A549 (cell line): Measurements from ENCODE around the gene ASCL2. TPM values are rescaled to one million over a fixed set of nuclear protein-coding genes. Genes with fewer than 3 reads are reported as not detected.

Source experiments
- ATAC-seq, 2 experiments: fragments of 200-7000 bp in 1 of 2; fragments of >200 bp in 1 of 2; cut with Nextera tagmentation in 1 of 2; cut with Tn5 transposase in 1 of 2; 3 replicates each; pipeline versions ENCODE4 v1.8.0 to v1.9.1; 2018 to 2020; ENCODE audit warnings: mild to moderate bottlenecking in 1 of 2, moderate library complexity in 1 of 2
- CTCF ChIA-PET: fragments of 300-600 bp; sonication (Branson Sonifier 250); formaldehyde crosslinking; extraction: SDS; loops from one replicate; lab custom pipeline; 2021; ENCODE audit warnings: antibody characterized with exemption, inconsistent platforms; lab: Yijun Ruan, JAX
- POLR2A ChIA-PET: fragments of 350-600 bp; formaldehyde crosslinking; extraction: SDS; loops from one replicate; lab custom pipeline; 2021; ENCODE audit warnings: antibody characterized with exemption, inconsistent platforms; lab: Yijun Ruan, JAX
- DNase-seq, 2 experiments: peaks; one replicate each; pipeline versions ENCODE4 v3.0.0 to v3.0.0-alpha.2; 2011 to 2016; ENCODE audit warnings: low read depth in 1 of 2, low spot score in 1 of 2
- FAIRE-seq: peaks from 2 replicates; lab custom pipeline; 2011; peaks lifted over from hg19 to GRCh38; lab: Jason Lieb, UNC
- H3K27ac ChIP-seq, 2 experiments: fragments of >200 bp; sonication (Bioruptor Twin); formaldehyde crosslinking; 3 replicates each; pipeline ENCODE4 v1.5.1; 2016 to 2017
- H3K4me1 ChIP-seq: fragments of >200 bp; sonication (Bioruptor Twin); formaldehyde crosslinking; 3 replicates; pipeline ENCODE4 v1.6.1; 2016
- H3K4me2 ChIP-seq: fragments of >200 bp; sonication (Bioruptor Twin); formaldehyde crosslinking; 3 replicates; pipeline ENCODE4 v1.6.1; 2016
- H3K4me3 ChIP-seq: fragments of >200 bp; sonication (Bioruptor Twin); formaldehyde crosslinking; 3 replicates; pipeline ENCODE4 v1.5.1; 2016
- H3K9me3 ChIP-seq: fragments of >200 bp; sonication (Bioruptor Twin); formaldehyde crosslinking; 3 replicates; pipeline ENCODE4 v1.6.1; 2016
- EHF ChIP-seq: fragments of 250-450 bp; sonication (Bioruptor Pico); IDR thresholded peaks from 2 replicates; pipeline ENCODE4 v1.5.0; 2020; ENCODE audit warnings: mild to moderate bottlenecking
- EP300 ChIP-seq, 2 experiments: fragments of >200 bp; sonication (Bioruptor Twin); formaldehyde crosslinking; IDR thresholded peaks; 2 replicates in 1 of 2; 3 replicates in 1 of 2; pipeline ENCODE4 v1.6.1; 2016 to 2017
- ESRRA ChIP-seq: fragments of 150-350 bp; IDR thresholded peaks from 2 replicates; pipeline ENCODE4 v1.6.1; 2014; ENCODE audit warnings: mild to moderate bottlenecking, low read length, borderline replicate concordance
- FOSB ChIP-seq: fragments of 250-450 bp; sonication (Bioruptor Pico); IDR thresholded peaks from 2 replicates; pipeline ENCODE4 v1.5.0; 2020; ENCODE audit warnings: mild to moderate bottlenecking, moderate library complexity
- FOSL2 ChIP-seq, 2 experiments: fragments of 450-650 bp in 1 of 2; fragments of >200 bp in 1 of 2; sonication (Bioruptor Twin) in 1 of 2; formaldehyde crosslinking; IDR thresholded peaks; 2 replicates each; pipeline versions ENCODE4 v1.5.0 to v1.6.1; 2016 to 2020; ENCODE audit warnings: mild to moderate bottlenecking in 1 of 2, moderate library complexity in 1 of 2
- GATA3 ChIP-seq: IDR thresholded peaks from 2 replicates; pipeline ENCODE4 v1.6.1; 2012; ENCODE audit warnings: borderline replicate concordance
- JUNB ChIP-seq: fragments of >200 bp; sonication (Bioruptor Twin); formaldehyde crosslinking; IDR thresholded peaks from 2 replicates; pipeline ENCODE4 v1.6.1; 2016
- KDM5A ChIP-seq: fragments of 200-600 bp; sonication (generic); IDR thresholded peaks from 2 replicates; pipeline ENCODE4 v1.6.1; 2016; ENCODE audit warnings: antibody characterized with exemption, mild to moderate bottlenecking
- MAZ ChIP-seq: fragments of 150-350 bp; IDR thresholded peaks from 2 replicates; pipeline ENCODE4 v1.6.1; 2014; ENCODE audit warnings: antibody characterized with exemption, low read depth, low read length, borderline replicate concordance
- NFE2L2 ChIP-seq: fragments of 150-350 bp; conservative IDR thresholded peaks from 2 replicates; pipeline ENCODE4 v1.6.1; 2014; ENCODE audit warnings: low read length
- NPAS2 ChIP-seq: fragments of 250-450 bp; sonication (Bioruptor Pico); IDR thresholded peaks from 2 replicates; pipeline ENCODE4 v1.8.0; 2022; ENCODE audit warnings: mild to moderate bottlenecking, moderate library complexity, borderline replicate concordance
- NR3C1 ChIP-seq: fragments of >200 bp; sonication (Bioruptor Twin); formaldehyde crosslinking; IDR thresholded peaks from 3 replicates; pipeline ENCODE4 v1.6.1; 2017
- RCOR1 ChIP-seq: fragments of 150-350 bp; IDR thresholded peaks from 2 replicates; pipeline ENCODE4 v1.6.1; 2014; ENCODE audit warnings: antibody characterized with exemption, low read length, low read depth
- TP53 ChIP-seq: fragments of 250-450 bp; sonication (Bioruptor Pico); IDR thresholded peaks from 2 replicates; pipeline ENCODE4 v1.5.0; 2021; ENCODE audit warnings: mild to moderate bottlenecking, moderate library complexity
- ZSCAN20 ChIP-seq: fragments of 250-450 bp; sonication (Bioruptor Pico); IDR thresholded peaks from 2 replicates; pipeline ENCODE4 v1.8.0; 2022; ENCODE audit warnings: mild to moderate bottlenecking, moderate library complexity
- WGBS: methylation state at CpG from one replicate; pipeline ENCODE4 v1.1.6; 2017; ENCODE audit errors: missing lambda C conversion rate; 5-methylcytosine and 5-hydroxymethylcytosine counted together
- polyA plus RNA-seq, 4 experiments: library from polyadenylated mRNA; depleted of rRNA in 3 of 4; stranded (reverse); fragments of >200 nt; fragmentation: RNase III in 1 of 4; extraction: RNeasy Plus Mini Kit Qiagen cat#74134 plus additional on column Dnase treatment in 1 of 4; gene quantifications; 2 replicates in 3 of 4; 3 replicates in 1 of 4; pipeline ENCODE4 v1.2.3, GENCODE V29; 2011 to 2017
- TF ChIP-seq, protein P1 (sequence below): IDR thresholded peaks from 2 replicates; pipeline ENCODE4 v1.6.1; 2012
- TF ChIP-seq, protein P2 (sequence below): fragments of 250-450 bp; sonication (Bioruptor Pico); IDR thresholded peaks from 2 replicates; pipeline ENCODE4 v1.5.0; 2020; ENCODE audit warnings: low read depth, mild to moderate bottlenecking, moderate library complexity

The ASCL2 gene
- polyA plus RNA-seq, 2 of the 4 experiments (the other 2 are of a cell fraction): not detected

DNA sequence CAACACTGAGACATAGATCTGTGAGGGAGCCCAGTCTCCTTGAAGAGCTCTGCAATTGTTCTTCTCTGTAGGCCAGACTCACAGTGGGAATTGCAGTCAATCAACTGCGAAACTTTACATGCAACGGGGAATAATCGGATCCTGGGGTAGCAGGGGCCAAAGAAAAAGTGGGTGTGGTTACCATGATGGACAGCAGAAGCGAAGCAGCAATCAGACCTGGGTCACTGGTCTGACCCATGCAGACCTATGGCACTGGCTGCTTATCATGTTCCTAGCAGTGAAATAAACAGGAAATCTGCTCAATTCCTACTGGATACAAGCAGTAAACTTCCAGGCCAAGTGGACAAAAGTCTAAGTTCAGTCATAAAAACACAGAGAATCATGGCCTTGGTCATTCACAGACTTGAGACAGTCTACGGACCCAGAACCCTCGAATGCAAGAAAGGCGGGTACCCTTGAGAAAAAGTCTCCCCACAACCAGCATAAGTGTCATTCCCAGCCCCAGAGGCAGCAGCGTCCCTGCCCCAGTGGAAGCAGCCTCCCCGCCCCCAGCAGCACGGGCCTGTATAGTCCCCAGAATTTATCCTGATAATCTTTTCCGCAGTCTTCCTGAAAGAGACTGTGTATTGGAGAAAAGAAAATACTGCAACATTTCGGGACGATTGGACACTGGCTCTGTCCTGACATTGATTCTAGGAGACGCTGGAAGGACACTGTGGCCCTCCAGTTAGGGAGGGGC is 34.6 kb downstream of the ASCL2 start:
- ChIA-PET POLR2A (no interaction called here), CTCF (no interaction called here)
- H3K4me1 ChIP-seq: no peaks in the 10 kb centered on the region
- H3K9me3 ChIP-seq: peaks cover 7% of the 10 kb centered on the region; the same call in 1 of the 3 replicates
- whole genome bisulfite sequencing: 68% methylated on average over 14 of the region's 14 CpGs
- H3K27ac ChIP-seq: no peak overlapping the region
- H3K4me2 ChIP-seq: no peak overlapping the region
- FAIRE-seq (no peak), ATAC-seq (no peak), DNase-seq (no peak)
- no peak overlapping the region for H3K4me3 ChIP-seq
- TF ChIP-seq NFE2L2 (no peak), MAZ (no peak), EP300 (IDR thresholded peaks at IDR 0.05) (no peak)

DNA sequence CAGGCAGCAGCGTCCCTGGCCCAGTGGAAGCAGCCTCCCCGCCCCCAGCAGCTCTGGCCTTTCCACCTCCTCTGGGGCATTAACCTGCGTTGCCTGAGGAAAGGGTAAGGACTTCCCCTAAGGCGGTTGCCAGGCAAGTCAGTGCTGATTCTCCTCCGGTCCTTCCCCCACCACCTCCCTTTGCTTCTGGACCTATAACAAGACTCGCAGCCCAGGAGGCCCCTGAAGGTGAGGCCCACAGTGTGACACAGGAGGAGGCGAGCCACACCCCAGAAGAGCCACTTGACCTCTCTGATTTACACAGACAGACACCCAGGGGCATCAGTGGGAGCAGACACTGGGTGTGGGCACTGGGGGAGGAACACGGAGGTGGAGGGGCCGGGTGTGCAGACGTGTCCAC is 35.4 kb downstream of the ASCL2 start:
- no peak for ATAC-seq
- CTCF ChIA-PET: no interaction called here

DNA sequence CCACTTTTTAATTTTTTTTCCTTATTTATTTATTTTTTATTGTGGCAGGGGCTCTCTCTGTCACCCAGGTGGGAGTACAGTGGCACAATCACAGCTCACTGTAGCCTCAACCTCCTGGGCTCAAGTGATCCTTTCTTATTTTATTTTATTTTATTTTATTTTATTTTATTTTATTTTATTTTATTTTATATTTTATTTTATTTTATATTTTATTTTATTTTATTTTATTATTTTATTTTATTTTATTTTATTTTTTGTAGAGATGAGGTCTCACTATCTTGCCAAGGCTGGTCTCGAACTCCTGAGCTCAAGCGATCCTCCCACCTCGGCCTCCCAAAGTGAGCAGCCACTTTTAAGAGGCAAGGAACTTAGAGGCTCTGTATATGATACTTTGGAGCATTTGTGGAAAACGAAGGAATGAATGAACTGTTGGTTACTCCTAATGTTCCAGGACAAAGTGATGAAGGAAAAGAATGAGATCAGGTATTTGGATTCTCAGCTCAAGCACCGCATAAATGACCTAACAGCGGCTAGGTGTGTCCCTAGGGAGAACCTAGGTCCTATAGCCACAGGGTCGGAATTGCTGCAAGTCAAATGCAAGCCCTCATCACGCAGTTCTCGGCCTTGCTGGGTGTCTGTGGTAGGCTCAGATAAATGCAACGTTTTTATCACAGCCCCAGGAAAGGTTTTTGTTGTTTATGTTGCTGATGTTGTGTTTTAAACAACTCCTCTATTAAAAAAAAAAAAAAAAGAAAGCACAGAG is 36.5 kb downstream of the ASCL2 start:
- Histone ChIP-seq H3K9me3 (peaks cover 20% of the 10 kb centered on the region; the same call in 2 of the 3 replicates), H3K4me3 (no peak overlapping the region), H3K4me1 (no peaks in the 10 kb centered on the region), H3K27ac (no peak overlapping the region), H3K4me2 (no peak overlapping the region)
- WGBS: 47% methylated on average over 10 of the region's 10 CpGs
- TF ChIP-seq GATA3: no peak
- ATAC-seq (no peak), DNase-seq (no peak), FAIRE-seq (no peak)
- ChIA-PET POLR2A (no interaction called here), CTCF (interaction anchor here (0.6 to 0.9 kb wide), 2 partner anchors 18 to 39 kb away, joined by 3 read pairs; no protein-coding TSS in a partner anchor)

More for the DNA sequence above, 35.4 kb downstream of the ASCL2 start:
- no peaks in the 10 kb centered on the region for H3K4me1 ChIP-seq
- no peak overlapping the region for H3K27ac ChIP-seq
- WGBS: 64% methylated on average over 9 of the region's 10 CpGs
- TF ChIP-seq NR3C1 (no peak), ZSCAN20 (CRISPR knock-in tag) (no peak), RCOR1 (no peak), MAZ (no peak), ESRRA (no peak), FOSL2 (IDR thresholded peaks at IDR 0.05) (no peak), FOSL2 (CRISPR knock-in tag; IDR thresholded peaks at IDR 0.05) (no peak), TP53 (CRISPR knock-in tag) (no peak), KDM5A (no peak)
- TF ChIP-seq, protein P1, sequence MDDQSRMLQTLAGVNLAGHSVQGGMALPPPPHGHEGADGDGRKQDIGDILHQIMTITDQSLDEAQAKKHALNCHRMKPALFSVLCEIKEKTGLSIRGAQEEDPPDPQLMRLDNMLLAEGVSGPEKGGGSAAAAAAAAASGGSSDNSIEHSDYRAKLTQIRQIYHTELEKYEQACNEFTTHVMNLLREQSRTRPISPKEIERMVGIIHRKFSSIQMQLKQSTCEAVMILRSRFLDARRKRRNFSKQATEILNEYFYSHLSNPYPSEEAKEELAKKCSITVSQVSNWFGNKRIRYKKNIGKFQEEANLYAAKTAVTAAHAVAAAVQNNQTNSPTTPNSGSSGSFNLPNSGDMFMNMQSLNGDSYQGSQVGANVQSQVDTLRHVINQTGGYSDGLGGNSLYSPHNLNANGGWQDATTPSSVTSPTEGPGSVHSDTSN: no peak
- TF ChIP-seq, protein P2, sequence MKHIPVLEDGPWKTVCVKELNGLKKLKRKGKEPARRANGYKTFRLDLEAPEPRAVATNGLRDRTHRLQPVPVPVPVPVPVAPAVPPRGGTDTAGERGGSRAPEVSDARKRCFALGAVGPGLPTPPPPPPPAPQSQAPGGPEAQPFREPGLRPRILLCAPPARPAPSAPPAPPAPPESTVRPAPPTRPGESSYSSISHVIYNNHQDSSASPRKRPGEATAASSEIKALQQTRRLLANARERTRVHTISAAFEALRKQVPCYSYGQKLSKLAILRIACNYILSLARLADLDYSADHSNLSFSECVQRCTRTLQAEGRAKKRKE: no peak
- TF ChIP-seq, all 56 proteins: peak for 0
- no peak for FAIRE-seq
- POLR2A ChIA-PET: no interaction called here
- H3K9me3 ChIP-seq: peaks cover 11% of the 10 kb centered on the region; the same call in 2 of the 3 replicates
- H3K4me3 ChIP-seq: no peak overlapping the region
- no peak for DNase-seq
- no peak overlapping the region for H3K4me2 ChIP-seq

DNA sequence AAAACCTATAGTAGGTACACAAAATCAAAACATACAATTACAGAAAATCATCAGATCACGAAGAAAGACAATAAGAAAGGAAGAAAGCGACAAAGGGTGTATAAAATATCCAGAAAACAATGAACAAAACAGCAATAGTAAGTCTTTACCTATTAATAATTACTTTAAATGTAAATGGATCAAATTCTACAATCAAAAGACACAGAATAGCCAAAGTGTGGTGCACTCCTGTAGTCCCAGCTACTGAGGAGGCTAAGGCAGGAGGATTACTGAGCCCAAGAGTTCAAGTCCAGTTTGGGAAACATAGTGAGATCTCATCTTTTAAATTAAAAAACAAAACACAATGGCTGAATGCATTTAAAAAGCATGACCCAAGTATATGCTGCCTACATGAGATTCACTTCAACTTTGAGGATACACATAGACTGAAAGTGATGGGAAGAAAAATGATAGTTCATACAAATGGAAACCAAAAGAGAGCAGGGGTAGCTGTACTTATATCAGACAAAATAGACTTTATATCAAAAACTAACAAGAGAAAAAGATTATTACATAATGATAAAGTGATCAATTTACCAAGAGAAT is 40.6 kb downstream of the ASCL2 start:
- FAIRE-seq (no peak), ATAC-seq (no peak), DNase-seq (no peak)
- no peak overlapping the region for H3K4me2 ChIP-seq
- 4% methylated on average over 2 of the region's 2 CpGs for WGBS
- H3K9me3 ChIP-seq: peaks cover 22% of the 10 kb centered on the region; the same call in 2 of the 3 replicates
- H3K4me1 ChIP-seq: no peaks in the 10 kb centered on the region
- TF ChIP-seq TP53 (CRISPR knock-in tag): no peak
- no peak for TF ChIP-seq NPAS2 (CRISPR knock-in tag)
- TF ChIP-seq GATA3: no peak
- TF ChIP-seq ESRRA: no peak
- no peak for TF ChIP-seq JUNB
- TF ChIP-seq FOSL2 (IDR thresholded peaks at IDR 0.05): no peak
- no peak for TF ChIP-seq FOSL2 (CRISPR knock-in tag; IDR thresholded peaks at IDR 0.05)
- TF ChIP-seq FOSB: no peak
- TF ChIP-seq, protein P2: no peak
- no peak for TF ChIP-seq EHF (CRISPR knock-in tag)
- POLR2A ChIA-PET: no interaction called here
- no peak overlapping the region for H3K27ac ChIP-seq
- H3K4me3 ChIP-seq: no peak overlapping the region
- CTCF ChIA-PET: interaction anchor here (1.4 to 2.8 kb wide), 2 partner anchors 8 to 16 kb away, joined by 3 to 6 read pairs; no protein-coding TSS in a partner anchor
